IPS-15b (cell line): ENCODE measurements around the gene TMEM135.
"Not testable (repeated sequence)": the region's sequence is repeated elsewhere in the genome, so short reads cannot be mapped to it uniquely, and the experiment has no call there.

Experiments used
- H3K27me3 ChIP-seq: one replicate; pipeline ENCODE4 v1.6.1; 2013; ENCODE audit warnings: low read length; ENCODE audit not compliant: control insufficient read depth, insufficient read depth
- H3K36me3 ChIP-seq: one replicate; pipeline ENCODE4 v1.6.1; 2013; ENCODE audit warnings: low read length; ENCODE audit not compliant: control insufficient read depth, insufficient read depth
- H3K4me1 ChIP-seq: one replicate; pipeline ENCODE4 v1.6.1; 2013; ENCODE audit warnings: mild to moderate bottlenecking, low read length; ENCODE audit not compliant: control insufficient read depth, insufficient read depth
- H3K4me3 ChIP-seq: one replicate; pipeline ENCODE4 v1.5.1; 2013; ENCODE audit warnings: low read depth, low read length
- H3K9ac ChIP-seq: one replicate; pipeline ENCODE4 v1.6.1; 2013; ENCODE audit warnings: low read depth, mild to moderate bottlenecking, low read length
- H3K9me3 ChIP-seq: one replicate; pipeline ENCODE4 v1.6.1; 2013; ENCODE audit warnings: mild to moderate bottlenecking, low read length; ENCODE audit not compliant: control insufficient read depth, insufficient read depth

TMEM135 gene

DNA sequence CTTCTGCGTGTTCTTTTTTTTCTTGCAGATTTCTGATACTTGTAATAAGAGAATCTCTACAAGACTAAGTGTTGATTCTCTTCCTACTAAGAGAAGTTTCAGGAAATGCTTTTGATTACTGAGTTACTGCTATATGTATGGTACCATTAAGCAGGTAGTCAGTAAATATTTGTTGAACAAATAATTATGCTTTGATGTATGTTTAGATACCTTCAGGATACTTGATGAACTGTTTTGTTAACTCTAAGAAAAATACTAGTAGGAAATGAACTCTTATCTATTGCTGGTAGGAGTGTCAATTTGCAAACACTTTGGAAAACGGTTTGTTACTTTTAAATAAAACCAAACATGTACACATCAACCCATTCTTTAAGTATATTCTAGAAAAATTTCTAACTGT, 90.6 kb downstream of the TMEM135 start:
- no peak overlapping the region for H3K9ac ChIP-seq
- no peak overlapping the region for H3K4me3 ChIP-seq
- H3K36me3 ChIP-seq, result no peaks in the 10 kb centered on the region
- no peaks in the 10 kb centered on the region for H3K9me3 ChIP-seq
- no peaks in the 10 kb centered on the region for H3K4me1 ChIP-seq
- no peaks in the 10 kb centered on the region for H3K27me3 ChIP-seq

DNA sequence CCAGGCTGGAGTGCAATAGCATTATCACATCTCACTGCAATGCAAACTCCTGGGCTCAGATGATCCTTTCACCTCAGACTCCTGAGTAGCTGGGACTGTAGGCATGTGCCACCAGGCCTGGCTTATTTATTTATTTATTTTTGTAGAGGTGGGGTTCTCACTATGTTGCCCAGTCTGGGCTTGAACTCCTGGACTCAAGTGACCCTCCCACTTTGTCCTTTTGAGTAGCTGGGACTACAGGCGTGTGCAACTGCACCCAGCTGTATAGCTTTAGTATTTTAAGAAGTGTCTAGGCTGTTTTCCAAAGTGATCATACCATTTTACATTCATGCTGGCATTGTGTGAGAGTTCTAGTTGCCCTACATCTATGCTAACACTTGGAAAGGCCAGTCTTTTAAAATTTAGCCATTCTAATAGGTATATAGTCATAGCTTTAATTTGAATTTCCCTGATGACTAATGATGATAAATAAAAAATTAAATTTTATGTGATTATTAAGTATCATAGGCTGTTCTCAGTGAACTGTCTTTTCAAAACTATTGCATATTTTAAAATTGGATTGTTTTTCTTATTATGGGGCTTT, 96.9 kb downstream of the TMEM135 start:
- no peak overlapping the region for H3K4me3 ChIP-seq
- H3K9ac ChIP-seq, result no peak overlapping the region
- no peaks in the 10 kb centered on the region for H3K4me1 ChIP-seq
- H3K9me3 ChIP-seq, result peaks cover 2% of the 10 kb centered on the region
- no peaks in the 10 kb centered on the region for H3K36me3 ChIP-seq
- no peaks in the 10 kb centered on the region for H3K27me3 ChIP-seq

- no peaks in the 10 kb centered on the region for H3K36me3 ChIP-seq
- no peaks in the 10 kb centered on the region for H3K27me3 ChIP-seq
- H3K9ac ChIP-seq, result no peak overlapping the region
- H3K9me3 ChIP-seq, result peaks cover 2% of the 10 kb centered on the region
- H3K4me3 ChIP-seq, result no peak overlapping the region
- H3K4me1 ChIP-seq, result no peaks in the 10 kb centered on the region
These were observed 98.5 kb downstream of the TMEM135 start for GRCh38 chr11:87136236-87136635.

- Histone ChIP-seq H3K9ac (no peak overlapping the region), H3K4me3 (no peak overlapping the region), H3K36me3 (no peaks in the 10 kb centered on the region), H3K4me1 (no peaks in the 10 kb centered on the region), H3K9me3 (peaks cover 2% of the 10 kb centered on the region), H3K27me3 (no peaks in the 10 kb centered on the region)
These were observed 100.0 kb downstream of the TMEM135 start for GRCh38 chr11:87137711-87138110.

DNA sequence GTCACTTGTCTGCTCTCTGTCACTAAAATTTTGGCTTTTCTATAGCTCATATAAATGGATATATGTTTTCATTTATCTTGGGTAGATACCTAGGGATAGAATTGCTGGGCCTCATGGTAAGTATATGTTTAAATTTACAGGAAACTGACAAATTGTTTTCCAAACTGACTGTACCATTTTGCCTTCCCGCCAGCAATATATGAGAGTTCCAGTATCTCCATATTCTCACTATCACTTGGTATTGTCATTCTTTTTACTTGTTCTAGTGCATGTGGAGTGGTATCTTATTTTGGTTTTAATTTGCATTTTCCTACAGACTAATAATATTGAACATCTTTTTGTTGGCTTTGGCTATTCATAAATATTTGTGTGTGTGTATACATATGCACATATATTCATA, 101.7 kb downstream of the TMEM135 start:
- Histone ChIP-seq H3K4me1 (no peaks in the 10 kb centered on the region), H3K9ac (no peak overlapping the region), H3K27me3 (no peaks in the 10 kb centered on the region), H3K4me3 (no peak overlapping the region), H3K36me3 (no peaks in the 10 kb centered on the region), H3K9me3 (peaks cover 2% of the 10 kb centered on the region)

DNA sequence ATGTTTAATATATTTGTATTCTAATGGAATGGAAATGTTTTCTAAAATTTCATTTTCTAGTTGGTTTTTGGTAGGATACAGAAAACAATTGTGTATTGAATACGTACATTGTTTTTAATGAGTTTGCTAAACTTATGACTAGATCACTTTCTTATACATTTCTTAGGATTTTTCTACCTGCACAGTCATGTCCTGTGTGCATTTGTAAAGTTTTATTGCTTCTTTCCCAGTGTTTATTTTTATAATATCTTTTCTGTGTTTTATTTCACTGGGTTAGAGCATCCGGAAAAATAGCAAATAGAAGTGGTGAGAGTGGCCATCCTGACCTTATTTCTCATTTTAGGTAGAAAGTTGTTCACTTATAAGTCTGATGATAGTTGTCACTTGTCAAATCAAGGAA, 103.6 kb downstream of the TMEM135 start:
- H3K4me1 ChIP-seq, result no peaks in the 10 kb centered on the region
- peaks cover 2% of the 10 kb centered on the region for H3K9me3 ChIP-seq
- no peaks in the 10 kb centered on the region for H3K36me3 ChIP-seq
- no peak overlapping the region for H3K4me3 ChIP-seq
- H3K9ac ChIP-seq, result no peak overlapping the region
- no peaks in the 10 kb centered on the region for H3K27me3 ChIP-seq

GRCh38 chr11:87141980-87142514, 104.3 kb downstream of the TMEM135 start:
- Histone ChIP-seq H3K36me3 (no peaks in the 10 kb centered on the region), H3K9ac (no peak overlapping the region), H3K9me3 (peaks cover 2% of the 10 kb centered on the region), H3K27me3 (no peaks in the 10 kb centered on the region), H3K4me1 (no peaks in the 10 kb centered on the region), H3K4me3 (no peak overlapping the region)

DNA sequence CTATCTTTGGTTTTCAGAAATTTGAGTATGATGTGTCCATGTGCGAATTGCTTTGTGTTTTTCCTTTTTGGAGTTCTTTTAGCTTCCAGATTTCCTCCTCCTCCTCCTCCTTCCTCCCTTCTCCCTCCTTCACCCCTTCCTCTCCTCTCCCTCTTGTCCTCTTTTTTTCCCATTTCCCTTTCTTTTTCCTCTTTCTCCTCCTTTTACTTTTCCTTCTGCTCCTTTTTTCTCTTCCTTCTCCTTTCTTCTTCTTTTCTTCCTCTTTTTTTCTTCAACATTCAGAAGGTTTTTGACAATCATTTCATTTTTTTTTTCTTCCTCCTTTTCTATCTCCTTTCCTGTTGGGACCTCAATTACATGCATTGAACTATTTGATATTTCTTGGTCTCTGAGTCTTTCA, 104.9 kb downstream of the TMEM135 start:
- peaks cover 2% of the 10 kb centered on the region for H3K9me3 ChIP-seq
- H3K4me1 ChIP-seq, result no peaks in the 10 kb centered on the region

DNA sequence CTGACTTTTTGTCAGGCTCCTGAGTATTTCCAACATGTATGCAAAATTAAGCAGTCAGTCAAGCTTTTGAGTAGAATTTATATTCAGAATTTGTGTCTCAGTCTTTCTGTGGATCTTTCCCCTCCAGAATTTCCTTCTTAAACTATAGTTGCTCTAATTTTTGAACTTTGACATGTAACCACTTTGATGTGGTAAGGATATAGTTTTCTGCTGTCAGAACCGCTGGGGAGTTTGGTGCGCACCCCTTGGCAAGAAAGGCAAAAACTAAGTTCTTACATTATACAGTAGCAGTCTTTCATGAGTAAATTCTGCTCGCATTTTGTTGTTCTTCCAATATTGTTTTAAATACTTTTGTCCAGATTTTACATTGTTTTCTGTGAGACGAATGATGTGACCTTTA, 105.9 kb downstream of the TMEM135 start:
- Histone ChIP-seq H3K9me3 (peaks cover 2% of the 10 kb centered on the region), H3K36me3 (no peaks in the 10 kb centered on the region), H3K4me3 (no peak overlapping the region), H3K27me3 (no peaks in the 10 kb centered on the region), H3K4me1 (no peaks in the 10 kb centered on the region), H3K9ac (no peak overlapping the region)

More for the DNA sequence above, 104.9 kb downstream of the TMEM135 start:
- H3K4me3 ChIP-seq, result no peak overlapping the region
- no peak overlapping the region for H3K9ac ChIP-seq
- no peaks in the 10 kb centered on the region for H3K27me3 ChIP-seq
- H3K36me3 ChIP-seq, result no peaks in the 10 kb centered on the region

GRCh38 chr11:87144252-87144651, 106.5 kb downstream of the TMEM135 start:
- H3K9ac ChIP-seq, result no peak overlapping the region

DNA sequence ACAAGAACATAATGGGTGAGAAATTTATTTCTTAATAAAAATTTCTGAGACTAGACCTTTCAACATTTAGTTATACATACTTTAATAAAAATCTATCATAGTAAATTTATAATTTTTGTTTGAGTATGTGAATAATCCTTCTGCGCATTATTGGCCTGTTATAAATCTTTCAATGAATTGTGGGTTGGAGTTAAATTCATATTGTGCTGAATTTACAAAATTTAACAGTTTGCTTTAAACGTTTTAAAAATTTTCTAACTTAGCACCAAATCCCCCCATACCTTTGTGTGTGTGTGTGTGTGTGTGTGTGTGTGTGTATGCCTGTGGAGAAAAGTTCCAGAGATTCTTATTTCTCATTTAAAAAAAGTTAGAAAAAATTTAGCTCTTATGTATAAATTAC, 111.0 kb downstream of the TMEM135 start:
- H3K36me3 ChIP-seq, result no peaks in the 10 kb centered on the region
- H3K4me1 ChIP-seq, result peaks cover 3% of the 10 kb centered on the region
- H3K9ac ChIP-seq, result no peak overlapping the region
- H3K4me3 ChIP-seq, result no peak overlapping the region
- no peaks in the 10 kb centered on the region for H3K9me3 ChIP-seq
- no peaks in the 10 kb centered on the region for H3K27me3 ChIP-seq

More at GRCh38 chr11:87144252-87144651, 106.5 kb downstream of the TMEM135 start:
- no peaks in the 10 kb centered on the region for H3K27me3 ChIP-seq
- H3K36me3 ChIP-seq, result no peaks in the 10 kb centered on the region
- H3K4me1 ChIP-seq, result peaks cover 3% of the 10 kb centered on the region
- H3K9me3 ChIP-seq, result peaks cover 2% of the 10 kb centered on the region
- no peak overlapping the region for H3K4me3 ChIP-seq

- H3K9me3 ChIP-seq, H3K4me1 ChIP-seq, H3K4me3 ChIP-seq, H3K9ac ChIP-seq, H3K36me3 ChIP-seq, H3K27me3 ChIP-seq: not testable (repeated sequence)
These were observed 112.0 kb downstream of the TMEM135 start for GRCh38 chr11:87149782-87150181.
